ENCODE data around the gene POMGNT1.

DNA sequence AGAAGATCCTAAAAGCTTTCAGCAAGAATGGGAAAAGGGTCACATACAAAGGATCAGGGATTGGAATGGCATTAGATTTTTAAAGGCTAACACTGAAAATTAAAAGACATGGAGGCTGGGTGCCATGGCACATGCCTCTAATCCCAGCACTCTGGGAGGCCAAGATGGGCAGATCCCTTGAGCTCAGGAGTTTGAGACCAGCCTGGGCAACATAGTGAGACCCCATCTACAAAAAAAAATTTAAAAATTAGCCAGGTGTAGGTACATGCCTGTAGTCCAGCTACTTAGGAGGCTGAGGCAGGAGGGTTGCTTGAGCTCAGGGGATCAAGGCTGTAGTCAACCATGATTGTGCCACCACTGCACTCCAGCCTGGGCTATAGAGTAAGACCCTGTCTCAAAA, 17.3 kb upstream of the POMGNT1 start:
- TF ChIP-seq, protein P1, sequence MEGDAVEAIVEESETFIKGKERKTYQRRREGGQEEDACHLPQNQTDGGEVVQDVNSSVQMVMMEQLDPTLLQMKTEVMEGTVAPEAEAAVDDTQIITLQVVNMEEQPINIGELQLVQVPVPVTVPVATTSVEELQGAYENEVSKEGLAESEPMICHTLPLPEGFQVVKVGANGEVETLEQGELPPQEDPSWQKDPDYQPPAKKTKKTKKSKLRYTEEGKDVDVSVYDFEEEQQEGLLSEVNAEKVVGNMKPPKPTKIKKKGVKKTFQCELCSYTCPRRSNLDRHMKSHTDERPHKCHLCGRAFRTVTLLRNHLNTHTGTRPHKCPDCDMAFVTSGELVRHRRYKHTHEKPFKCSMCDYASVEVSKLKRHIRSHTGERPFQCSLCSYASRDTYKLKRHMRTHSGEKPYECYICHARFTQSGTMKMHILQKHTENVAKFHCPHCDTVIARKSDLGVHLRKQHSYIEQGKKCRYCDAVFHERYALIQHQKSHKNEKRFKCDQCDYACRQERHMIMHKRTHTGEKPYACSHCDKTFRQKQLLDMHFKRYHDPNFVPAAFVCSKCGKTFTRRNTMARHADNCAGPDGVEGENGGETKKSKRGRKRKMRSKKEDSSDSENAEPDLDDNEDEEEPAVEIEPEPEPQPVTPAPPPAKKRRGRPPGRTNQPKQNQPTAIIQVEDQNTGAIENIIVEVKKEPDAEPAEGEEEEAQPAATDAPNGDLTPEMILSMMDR (IDR thresholded peaks at IDR 0.05): no peak
- no peak for TF ChIP-seq ZFX (IDR thresholded peaks at IDR 0.05; ENCODE audit: borderline replicate concordance)

Measured in 22Rv1 (cell line).